ENCODE results near the gene C10orf90. TPM values are rescaled to one million over a fixed set of nuclear protein-coding genes. Genes with fewer than 3 reads are reported as not detected.

Gene C10orf90
- total RNA-seq, 3 donors from 2014 or later (not counting 1 experiment from before 2014, with no cell fraction given): not detected

- Mint-ChIP-seq H3K36me3 (no peaks in the 10 kb centered on the region), H3K9me3 (no peaks in the 10 kb centered on the region), H3K27me3 (ENCODE audit: low read depth in 2 of 2) (peaks cover 13 to 17% of the 10 kb centered on the region in 2 donors), H3K4me3 (no peak overlapping the region), H3K27ac (no peak overlapping the region), H3K4me1 (peaks cover 7 to 9% of the 10 kb centered on the region in 2 donors)
- ATAC-seq (no peak), DNase-seq (no peak)
- H3K4me1 ChIP-seq (ENCODE audit: control insufficient read depth, insufficient read depth, low read length): peaks cover 4% of the 10 kb centered on the region
- H3K27ac ChIP-seq (ENCODE audit: low read length): no peak overlapping the region
- no peaks in the 10 kb centered on the region for H3K27me3 ChIP-seq (ENCODE audit: control insufficient read depth, insufficient read depth, low read length)
- H3K36me3 ChIP-seq (ENCODE audit: control insufficient read depth, insufficient read depth, low read length): no peaks in the 10 kb centered on the region
- no peak overlapping the region for H3K4me3 ChIP-seq (ENCODE audit: low read length)
- intact Hi-C loops (cut with micrococcal nuclease): no loop called here
- no peak for TF ChIP-seq CTCF (IDR thresholded peaks at IDR 0.05)
- WGBS (ENCODE audit: insufficient coverage): 81% methylated on average over 5 of the region's 6 CpGs
- H3K9me3 ChIP-seq (ENCODE audit: control insufficient read depth, insufficient read depth, low read length): no peaks in the 10 kb centered on the region
Observed at GRCh38 chr10:126712681-126713080, 42.2 kb upstream of the C10orf90 start.

- Histone ChIP-seq H3K27me3 (ENCODE audit: control insufficient read depth, insufficient read depth, low read length) (no peaks in the 10 kb centered on the region), H3K4me3 (ENCODE audit: low read length) (no peak overlapping the region), H3K9me3 (ENCODE audit: control insufficient read depth, insufficient read depth, low read length) (no peaks in the 10 kb centered on the region), H3K27ac (ENCODE audit: low read length) (no peak overlapping the region), H3K36me3 (ENCODE audit: control insufficient read depth, insufficient read depth, low read length) (no peaks in the 10 kb centered on the region), H3K4me1 (ENCODE audit: control insufficient read depth, insufficient read depth, low read length) (no peaks in the 10 kb centered on the region)
- WGBS (ENCODE audit: insufficient coverage): 59% methylated on average over 3 of the region's 3 CpGs
- Mint-ChIP-seq H3K4me1 (no peaks in the 10 kb centered on the region), H3K27ac (no peak overlapping the region), H3K4me3 (no peak overlapping the region), H3K27me3 (ENCODE audit: low read depth in 2 of 2) (peaks cover 4 to 10% of the 10 kb centered on the region in 2 donors), H3K36me3 (no peaks in the 10 kb centered on the region), H3K9me3 (no peaks in the 10 kb centered on the region)
- no peak for ATAC-seq
- TF ChIP-seq CTCF (IDR thresholded peaks at IDR 0.05): no peak
- intact Hi-C loops (cut with micrococcal nuclease): no loop called here
- DNase-seq: no peak
Observed at GRCh38 chr10:126705951-126706565, 35.6 kb upstream of the C10orf90 start.

- Histone ChIP-seq H3K4me3 (ENCODE audit: low read length) (no peak overlapping the region), H3K36me3 (ENCODE audit: control insufficient read depth, insufficient read depth, low read length) (no peaks in the 10 kb centered on the region), H3K9me3 (ENCODE audit: control insufficient read depth, insufficient read depth, low read length) (no peaks in the 10 kb centered on the region), H3K27ac (ENCODE audit: low read length) (no peak overlapping the region), H3K4me1 (ENCODE audit: control insufficient read depth, insufficient read depth, low read length) (no peaks in the 10 kb centered on the region), H3K27me3 (ENCODE audit: control insufficient read depth, insufficient read depth, low read length) (no peaks in the 10 kb centered on the region)
- H3K4me3 Mint-ChIP-seq: no peak overlapping the region
- no peaks in the 10 kb centered on the region for H3K36me3 Mint-ChIP-seq
- no peaks in the 10 kb centered on the region for H3K9me3 Mint-ChIP-seq
- no peak for DNase-seq
- peaks cover 4 to 10% of the 10 kb centered on the region in 2 donors for H3K27me3 Mint-ChIP-seq (ENCODE audit: low read depth in 2 of 2)
- H3K4me1 Mint-ChIP-seq: no peaks in the 10 kb centered on the region
- no peak overlapping the region for H3K27ac Mint-ChIP-seq
- 36% methylated on average over 3 of the region's 5 CpGs for WGBS (ENCODE audit: insufficient coverage)
- intact Hi-C loops (cut with micrococcal nuclease): no loop called here
- TF ChIP-seq CTCF (IDR thresholded peaks at IDR 0.05): no peak
- ATAC-seq: no peak
Observed at GRCh38 chr10:126705131-126705530, 34.6 kb upstream of the C10orf90 start.

GRCh38 chr10:126704649-126705048 lies 34.2 kb upstream of the C10orf90 start:
- Histone ChIP-seq H3K4me3 (ENCODE audit: low read length) (no peak overlapping the region), H3K27ac (ENCODE audit: low read length) (no peak overlapping the region), H3K27me3 (ENCODE audit: control insufficient read depth, insufficient read depth, low read length) (no peaks in the 10 kb centered on the region), H3K4me1 (ENCODE audit: control insufficient read depth, insufficient read depth, low read length) (no peaks in the 10 kb centered on the region), H3K36me3 (ENCODE audit: control insufficient read depth, insufficient read depth, low read length) (no peaks in the 10 kb centered on the region), H3K9me3 (ENCODE audit: control insufficient read depth, insufficient read depth, low read length) (no peaks in the 10 kb centered on the region)
- no peak for DNase-seq
- intact Hi-C loops (cut with micrococcal nuclease): no loop called here
- H3K9me3 Mint-ChIP-seq: no peaks in the 10 kb centered on the region
- H3K27me3 Mint-ChIP-seq (ENCODE audit: low read depth in 2 of 2): peaks cover 4 to 10% of the 10 kb centered on the region in 2 donors
- H3K4me1 Mint-ChIP-seq: no peaks in the 10 kb centered on the region
- no peak overlapping the region for H3K4me3 Mint-ChIP-seq
- no peaks in the 10 kb centered on the region for H3K36me3 Mint-ChIP-seq
- 74% methylated on average over 7 of the region's 7 CpGs for WGBS (ENCODE audit: insufficient coverage)
- ATAC-seq: no peak
- H3K27ac Mint-ChIP-seq: no peak overlapping the region
- no peak for TF ChIP-seq CTCF (IDR thresholded peaks at IDR 0.05)

Measured in natural killer cell (primary cell).